Suprapubic skin (tissue), 4 donors: ENCODE data around the gene UBE2J1. TPM values are rescaled to one million over a fixed set of nuclear protein-coding genes. Genes with fewer than 3 reads are reported as not detected.

Source experiments
- DNase-seq, 2 donors: peaks; one replicate each; pipeline ENCODE4 v3.0.0-alpha.2; 2019; ENCODE audit warnings: low spot score in 2 of 2
- H3K27ac ChIP-seq: fragments of 200-600 bp; sonication (generic); one replicate; pipeline ENCODE4 v1.5.1; 2019
- H3K27me3 ChIP-seq: fragments of 200-600 bp; sonication (generic); one replicate; pipeline ENCODE4 v1.5.1; 2019
- H3K36me3 ChIP-seq: fragments of 200-600 bp; sonication (generic); one replicate; pipeline ENCODE4 v1.5.1; 2019
- H3K4me1 ChIP-seq: fragments of 200-600 bp; sonication (generic); one replicate; pipeline ENCODE4 v1.5.1; 2019
- H3K4me3 ChIP-seq: fragments of 200-600 bp; sonication (generic); one replicate; pipeline ENCODE4 v1.5.1; 2019; ENCODE audit warnings: mild to moderate bottlenecking
- H3K9me3 ChIP-seq: fragments of 200-600 bp; sonication (generic); one replicate; pipeline ENCODE4 v1.5.1; 2019
- CTCF ChIP-seq, 2 donors: fragments of 200-600 bp in 1 of 2; fragments of 450-650 bp in 1 of 2; sonication (generic) in 1 of 2; IDR thresholded peaks; one replicate each; pipeline ENCODE4 v1.5.1; 2016 to 2019; ENCODE audit warnings: antibody characterized with exemption in 2 of 2, mild to moderate bottlenecking in 1 of 2, moderate library complexity in 1 of 2
- EP300 ChIP-seq: sonication (generic); formaldehyde crosslinking; IDR thresholded peaks from one replicate; pipeline ENCODE4 v1.6.1; 2017; ENCODE audit warnings: antibody characterized with exemption
- POLR2A ChIP-seq, 2 donors: fragments of 450-650 bp; IDR thresholded peaks; one replicate each; pipeline ENCODE4 v1.6.1; 2017; ENCODE audit warnings: antibody characterized with exemption in 2 of 2, mild to moderate bottlenecking in 2 of 2, moderate library complexity in 2 of 2
- POLR2AphosphoS5 ChIP-seq, 3 donors: sonication (generic); formaldehyde crosslinking; IDR thresholded peaks; one replicate each; pipeline ENCODE4 v1.6.1; 2017; ENCODE audit warnings: antibody characterized with exemption in 3 of 3
- WGBS: methylation state at CpG from one replicate; pipeline ENCODE4 v1.1.5; 2018; 5-methylcytosine and 5-hydroxymethylcytosine counted together
- total RNA-seq, 4 donors: library from RNA; depleted of rRNA; stranded (reverse); fragments of >200 nt; gene quantifications; one replicate each; pipeline ENCODE4 v1.1.0, GENCODE V29; 2016

Gene UBE2J1
- total RNA-seq, 4 donors from 2014 or later, result 18.7 to 26.1 (median 20.6) TPM

- TF ChIP-seq POLR2AphosphoS5 (IDR thresholded peaks at IDR 0.05) (no peak), POLR2A (IDR thresholded peaks at IDR 0.05) (no peak), CTCF (IDR thresholded peaks at IDR 0.05) (no peak), EP300 (no peak)
- Histone ChIP-seq H3K27me3 (no peaks in the 10 kb centered on the region), H3K4me3 (no peak overlapping the region), H3K27ac (no peak overlapping the region), H3K9me3 (no peaks in the 10 kb centered on the region), H3K4me1 (peaks cover 15% of the 10 kb centered on the region), H3K36me3 (no peaks in the 10 kb centered on the region)
- 84% methylated on average over 2 of the region's 2 CpGs for WGBS
- DNase-seq, result no peak
Measured at GRCh38 chr6:89355511-89356194, 3.1 kb upstream of the UBE2J1 start.

GRCh38 chr6:89353702-89354392 is 1.3 kb upstream of the UBE2J1 start:
- WGBS, result 73% methylated on average over 2 of the region's 2 CpGs
- Histone ChIP-seq H3K27ac (no peak overlapping the region), H3K36me3 (no peaks in the 10 kb centered on the region), H3K4me3 (no peak overlapping the region), H3K4me1 (peaks cover 22% of the 10 kb centered on the region), H3K9me3 (no peaks in the 10 kb centered on the region), H3K27me3 (no peaks in the 10 kb centered on the region)
- DNase-seq, result no peak
- no peak for TF ChIP-seq POLR2A (IDR thresholded peaks at IDR 0.05)
- no peak for TF ChIP-seq EP300
- no peak for TF ChIP-seq CTCF (IDR thresholded peaks at IDR 0.05)
- no peak for TF ChIP-seq POLR2AphosphoS5 (IDR thresholded peaks at IDR 0.05)

GRCh38 chr6:89353118-89353556 is 615 bp upstream of the UBE2J1 start:
- DNase-seq, result no peak
- peaks cover 24% of the 10 kb centered on the region for H3K4me1 ChIP-seq
- peak overlapping the region; percentile 97 for H3K27ac ChIP-seq
- H3K4me3 ChIP-seq, result peak overlapping the region; percentile 82
- WGBS, result 67% methylated on average over 17 of the region's 27 CpGs
- H3K9me3 ChIP-seq, result no peaks in the 10 kb centered on the region
- H3K27me3 ChIP-seq, result no peaks in the 10 kb centered on the region
- H3K36me3 ChIP-seq, result no peaks in the 10 kb centered on the region
- TF ChIP-seq EP300, result no peak
- TF ChIP-seq CTCF (IDR thresholded peaks at IDR 0.05), result no peak

- H3K9me3 ChIP-seq, result no peaks in the 10 kb centered on the region
- DNase-seq, result no peak
- H3K27me3 ChIP-seq, result no peaks in the 10 kb centered on the region
- 2% methylated on average over 12 of the region's 12 CpGs for WGBS
- no peaks in the 10 kb centered on the region for H3K36me3 ChIP-seq
- peaks cover 30% of the 10 kb centered on the region for H3K4me1 ChIP-seq
- H3K4me3 ChIP-seq, result peak overlapping the region; percentile 82
- peak overlapping the region; percentile 97 for H3K27ac ChIP-seq
- TF ChIP-seq POLR2AphosphoS5 (IDR thresholded peaks at IDR 0.05) (no peak), EP300 (no peak), POLR2A (IDR thresholded peaks at IDR 0.05) (no peak), CTCF (IDR thresholded peaks at IDR 0.05) (no peak)
Measured at GRCh38 chr6:89351671-89352277, 748 bp downstream of the UBE2J1 start.
